Left cardiac atrium (tissue), 4 donors: ENCODE data around the gene FHL2. TPM values are rescaled to one million over a fixed set of nuclear protein-coding genes. Genes with fewer than 3 reads are reported as not detected.
A peak's percentile ranks its signal among the peaks of the same experiment; 100 is the strongest.
"Not testable (repeated sequence)": the region's sequence is repeated elsewhere in the genome, so short reads cannot be mapped to it uniquely, and the experiment has no call there.

Source experiments
- ATAC-seq, 2 donors: fragments of 200-7000 bp; cut with Tn5 transposase; one replicate each; pipeline ENCODE4 v1.9.1; 2020; ENCODE audit warnings: mild to moderate bottlenecking in 2 of 2, moderate library complexity in 2 of 2
- DNase-seq: peaks from one replicate; pipeline ENCODE4 v3.0.0-alpha.2; 2020
- intact Hi-C, 2 donors: fragments of 100-400 bp; cut with DNase I; formaldehyde crosslinking; loops; one replicate each; pipeline versions ENCODE4 v1.14.1 to v1.15.1; 2022 to 2023
- total RNA-seq, 2 donors: library from RNA; stranded (reverse); fragmentation: NEBNext Ultra II Directional; extraction: Animal tissue kit (Norgen Biotek cat#: 25700); gene quantifications; one replicate each; pipeline ENCODE4 v1.2.1, GENCODE V29; 2021
- donor health status: DM: no; HTN: yes; CAD: no.
- donor health status: DM: no; HTN: yes; CAD: no; lungs with severe emphysema.
- donor health status: DM: yes; HTN: yes; CAD: no.
- donor health status: Dilated cardiomyopathy.

FHL2 gene
- total RNA-seq, 2 donors from 2014 or later: 32.3 to 92.2 TPM

DNA sequence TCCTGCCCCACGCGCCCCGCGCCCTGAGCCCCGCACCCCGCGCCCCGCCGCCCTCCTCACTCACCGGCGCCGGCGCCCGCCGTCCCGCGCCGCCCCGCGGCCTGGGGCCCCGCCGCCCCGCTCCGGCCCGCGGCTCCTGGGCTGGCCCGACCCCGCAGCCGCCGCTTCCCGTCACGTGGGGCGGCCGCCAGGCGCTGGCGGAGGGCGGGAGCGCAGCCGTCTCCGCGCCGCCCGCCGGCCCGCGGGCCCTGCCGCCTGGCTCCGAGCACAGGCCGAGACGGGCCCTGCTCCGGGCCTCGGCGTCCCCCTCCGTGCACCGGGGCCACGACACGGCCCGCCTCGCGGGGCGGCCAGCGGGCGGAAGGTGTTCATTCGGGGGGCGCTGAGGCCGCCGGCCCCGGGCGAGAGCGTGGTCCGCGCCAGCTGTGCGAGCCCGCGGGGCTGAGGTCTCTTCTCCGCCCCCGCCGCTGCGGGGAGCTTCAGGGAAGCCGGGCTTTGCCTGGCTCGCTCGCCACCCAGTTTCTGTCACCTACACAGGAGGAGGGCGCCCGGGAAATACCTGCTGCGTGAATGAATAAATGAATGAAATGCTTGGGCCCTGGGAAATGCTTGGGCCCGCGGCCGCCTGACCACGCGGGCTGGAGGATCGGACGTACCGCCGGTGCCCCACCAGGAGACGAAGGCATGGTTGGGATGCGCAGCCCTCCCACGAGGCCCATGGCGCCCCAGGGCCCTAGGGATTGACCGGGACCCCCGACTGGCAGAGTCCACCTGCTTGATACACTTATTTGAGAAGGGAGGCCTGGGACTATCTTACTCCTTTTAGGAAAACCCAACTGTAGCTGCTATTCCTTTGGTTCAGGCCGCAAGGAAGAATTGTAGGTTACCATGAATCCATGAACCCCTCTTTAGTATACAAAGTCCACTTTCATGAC, 69.0 kb downstream of the FHL2 start, which contains the start of gene TGFBRAP1:
TSS of gene TGFBRAP1 (minus strand) at position 175 of the 935 bp plus-strand sequence. CDS start 21,434 bp downstream, outside the sequence.
- ATAC-seq (peak; percentile 91 to 92), DNase-seq (peak; percentile 63)
- intact Hi-C loops: no loop called here

GRCh38 chr2:105329197-105329554, 69.7 kb downstream of the FHL2 start:
- intact Hi-C loops: no loop called here
- ATAC-seq: peak; percentile 4 to 28
- no peak for DNase-seq

GRCh38 chr2:105328281-105329196, 70.3 kb downstream of the FHL2 start:
- intact Hi-C loops: no loop called here
- DNase-seq: peak; percentile 28
- peak; percentile 21 to 22 for ATAC-seq

DNA sequence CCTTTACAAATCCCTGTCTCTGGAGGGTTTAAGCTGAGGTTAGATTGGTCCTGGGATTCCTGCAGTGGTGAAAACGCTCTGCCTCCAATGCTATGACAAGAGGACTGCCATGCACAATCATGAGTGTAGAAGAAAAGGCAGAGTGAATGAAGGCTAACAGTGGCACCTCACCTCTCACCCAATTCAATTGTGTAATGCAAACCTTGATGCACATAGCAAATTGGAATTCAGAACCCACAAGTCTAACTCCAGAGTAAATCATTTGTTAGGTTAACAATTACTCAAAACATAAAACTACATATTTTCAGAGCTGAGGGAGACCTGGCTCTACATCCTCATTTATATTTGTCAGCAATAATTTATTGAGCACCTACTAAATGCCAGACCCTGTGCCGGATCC, 71.2 kb downstream of the FHL2 start:
- DNase-seq (no peak), ATAC-seq (no peak)
- intact Hi-C loops: no loop called here

DNA sequence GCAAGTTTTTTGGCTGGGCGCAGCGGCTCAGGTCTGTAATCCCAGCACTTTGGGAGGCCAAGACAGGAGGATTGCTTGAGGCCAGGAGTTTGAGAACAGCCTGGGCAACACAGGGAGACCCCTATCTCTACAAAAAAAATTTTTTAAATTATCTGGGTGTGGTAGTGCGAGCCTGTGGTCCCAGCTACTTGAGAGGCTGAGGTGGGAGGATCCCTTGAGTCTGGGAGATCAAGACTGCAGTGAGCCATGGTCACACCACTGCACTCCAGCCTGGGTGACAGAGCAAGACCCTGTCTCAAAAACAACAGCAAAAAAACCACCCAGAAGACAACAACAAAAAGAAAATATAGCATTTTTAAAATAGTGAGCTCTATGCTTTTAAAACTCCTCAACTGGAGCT, 71.6 kb downstream of the FHL2 start:
- DNase-seq, ATAC-seq, intact Hi-C loops: not testable (repeated sequence)

DNA sequence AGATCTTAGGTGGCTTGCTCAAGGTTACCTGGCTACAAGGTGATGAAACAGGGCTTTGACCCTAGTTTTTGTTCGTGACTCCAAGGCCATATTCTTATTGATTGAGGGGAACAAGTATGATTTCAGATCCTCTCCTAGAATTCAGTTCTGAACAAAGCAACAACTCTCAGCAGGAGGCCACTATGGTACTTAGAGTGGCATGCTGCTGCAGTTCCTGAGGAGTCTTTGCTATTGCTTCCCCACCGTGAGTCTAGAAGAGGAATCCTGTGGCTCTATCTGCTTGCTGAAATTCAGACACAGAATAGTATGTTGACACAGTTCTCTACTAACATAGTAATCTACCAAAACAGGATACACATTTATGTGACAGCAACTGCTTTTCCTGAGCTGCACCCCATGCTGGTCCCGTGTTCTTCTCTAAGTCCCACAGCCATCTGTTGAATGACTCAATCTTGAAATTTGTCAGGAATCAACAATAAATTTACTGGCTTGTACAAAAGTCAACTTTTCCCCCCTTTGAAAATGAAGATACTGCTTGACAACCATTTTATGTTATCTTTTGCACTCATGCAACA, 73.4 kb downstream of the FHL2 start:
- intact Hi-C loops: no loop called here
- ATAC-seq (no peak), DNase-seq (no peak)

DNA sequence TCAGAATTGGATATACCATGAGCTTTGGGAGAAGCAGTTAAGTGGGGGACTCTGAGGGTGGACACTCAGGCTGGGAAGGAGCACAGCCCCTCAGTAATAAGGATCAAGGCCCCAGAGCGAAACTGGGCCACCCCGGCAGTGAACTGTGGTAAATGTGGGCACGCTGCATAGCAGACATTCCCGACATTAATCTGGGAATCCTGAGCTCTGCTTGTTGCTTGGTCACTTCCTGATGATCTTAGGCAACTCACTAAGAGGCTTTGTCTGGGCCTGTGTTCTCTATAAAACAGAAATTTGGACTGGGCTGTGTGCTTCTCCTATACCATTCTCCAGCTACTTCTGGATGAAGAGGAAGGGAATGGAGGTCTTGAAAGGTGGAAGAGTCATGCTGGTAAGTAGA, 74.1 kb downstream of the FHL2 start:
- ATAC-seq (no peak), DNase-seq (no peak)
- intact Hi-C loops: no loop called here

DNA sequence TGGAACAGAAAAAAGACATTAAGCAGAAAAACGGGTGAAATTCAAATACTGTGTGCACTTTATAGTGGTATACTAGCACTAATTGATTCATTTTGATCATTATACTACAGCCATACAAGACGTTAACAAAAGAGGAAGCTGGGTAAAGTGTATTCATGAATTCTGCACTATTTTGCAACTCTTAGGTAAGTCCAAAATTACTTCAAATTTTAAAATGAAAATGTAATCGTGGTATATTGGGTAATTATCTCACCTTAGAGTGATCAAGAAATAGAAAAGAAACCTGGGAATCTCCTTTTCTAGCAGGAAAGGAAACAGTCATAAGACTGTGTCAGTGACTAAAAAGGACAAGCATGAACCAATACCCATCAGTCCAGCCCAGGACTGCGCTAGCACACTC, 74.8 kb downstream of the FHL2 start:
- ATAC-seq (no peak), DNase-seq (no peak)
- intact Hi-C loops: no loop called here

DNA sequence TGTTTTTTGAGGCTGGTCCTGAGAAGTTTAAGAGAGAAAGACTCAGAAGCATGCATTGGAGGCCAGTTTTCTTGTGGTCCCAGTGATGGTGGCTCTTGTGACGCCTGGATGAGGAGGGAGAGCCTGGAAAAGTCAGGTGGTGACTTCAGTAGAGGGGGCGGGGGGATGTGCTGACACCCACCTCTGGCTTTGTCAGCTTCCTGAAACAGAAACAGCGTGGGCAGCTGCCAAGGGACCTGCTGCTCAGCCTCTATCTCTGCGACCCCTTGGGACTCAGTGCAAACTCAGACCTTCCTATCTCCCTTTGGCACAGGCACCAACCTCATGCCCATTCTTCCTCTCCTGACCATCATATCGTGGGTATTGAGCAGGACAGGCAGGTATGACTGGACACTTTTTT, 75.7 kb downstream of the FHL2 start:
- intact Hi-C loops: no loop called here
- ATAC-seq (no peak), DNase-seq (no peak)

DNA sequence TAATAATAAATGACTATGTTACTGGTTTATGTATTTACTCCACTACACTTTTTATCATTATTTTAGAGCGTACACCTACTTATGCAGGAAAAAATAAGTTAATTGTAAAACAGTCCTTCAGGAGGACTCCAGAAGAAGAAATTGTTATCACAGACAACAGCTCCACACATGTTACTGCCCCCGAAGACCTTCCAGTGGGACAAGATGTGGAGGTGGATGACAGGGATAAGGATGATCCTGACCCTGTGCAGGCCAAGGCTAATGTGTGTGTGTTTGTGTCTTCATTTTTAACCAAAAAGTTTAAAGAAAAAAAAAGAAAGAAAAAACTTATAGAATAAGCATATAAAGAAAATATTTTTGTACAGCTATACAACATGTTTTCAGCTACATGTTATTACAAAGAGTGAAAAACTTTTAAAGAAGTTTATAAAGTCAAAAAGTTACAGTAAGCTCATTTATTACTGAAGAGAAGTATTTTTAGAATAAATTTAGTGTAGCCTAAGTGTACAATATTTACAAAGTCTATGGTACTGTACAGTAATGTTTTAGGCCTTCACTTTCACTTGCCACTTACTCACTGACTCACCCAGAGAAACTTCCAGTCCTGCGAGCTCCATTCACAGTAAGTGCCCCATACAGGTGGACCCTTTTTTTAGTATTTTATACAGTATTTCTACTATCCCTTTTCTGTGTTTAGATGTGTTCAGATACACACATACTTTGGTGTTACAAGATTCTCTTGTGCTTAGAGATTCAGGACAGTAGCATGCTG, 76.8 kb downstream of the FHL2 start:
- ATAC-seq (no peak), DNase-seq (no peak)
- intact Hi-C loops: no loop called here

- DNase-seq (no peak), ATAC-seq (no peak)
- intact Hi-C loops: no loop called here
Measured at GRCh38 chr2:105320651-105321215, 78.1 kb downstream of the FHL2 start.

DNA sequence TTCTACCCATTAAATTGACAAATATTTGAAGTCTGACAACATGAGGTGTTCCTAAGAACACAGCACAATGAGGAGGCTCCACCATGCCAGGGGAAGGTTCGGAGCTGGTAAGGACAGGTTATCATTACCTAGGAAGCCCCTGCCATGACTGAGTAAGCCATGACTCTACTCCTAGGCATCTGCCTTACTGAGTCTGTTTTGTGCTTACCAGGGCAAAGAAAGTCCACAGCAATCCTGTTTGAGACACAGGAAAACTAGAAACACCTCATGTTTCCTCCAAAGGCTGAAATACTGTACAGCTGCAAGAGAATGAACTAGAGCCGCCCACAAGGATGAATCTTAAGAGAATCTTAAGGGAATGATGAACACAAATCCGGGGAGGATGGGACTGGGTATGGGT, 80.9 kb downstream of the FHL2 start:
- DNase-seq: no peak
- intact Hi-C loops: no loop called here
- no peak for ATAC-seq

GRCh38 chr2:105315314-105315713, 83.5 kb downstream of the FHL2 start:
- ATAC-seq (no peak), DNase-seq (no peak)
- intact Hi-C loops: no loop called here

DNA sequence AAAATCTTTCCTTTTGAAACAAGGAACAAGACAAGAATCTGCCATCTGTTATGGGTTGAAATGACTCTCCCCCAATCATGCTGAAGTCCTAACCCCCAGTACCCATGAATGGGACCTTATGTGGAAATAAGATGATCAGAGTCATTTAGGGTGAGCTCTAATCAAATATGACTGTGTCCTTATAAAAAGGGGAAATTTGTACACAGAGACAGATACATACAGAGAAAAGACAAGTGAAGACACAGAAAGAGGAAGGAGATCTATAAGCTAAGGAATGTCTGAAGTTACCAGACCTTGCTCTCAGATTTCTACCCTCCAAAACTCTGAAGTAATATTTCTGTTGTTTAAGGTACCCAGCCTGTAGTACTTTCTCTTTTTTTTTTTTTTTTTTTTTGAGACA, 85.0 kb downstream of the FHL2 start:
- no peak for DNase-seq
- intact Hi-C loops: no loop called here

More for the DNA sequence above, 85.0 kb downstream of the FHL2 start:
- no peak for ATAC-seq

Other genes with a start within 250 kb of the FHL2 start
- not detected for gene GPR45, start 157.3 kb downstream of the FHL2 start, total RNA-seq
- gene TGFBRAP1, start 69.3 kb downstream of the FHL2 start, total RNA-seq: 10 to 100 TPM; 11.2 to 12.7 TPM
- gene C2orf49, start 61.5 kb downstream of the FHL2 start, total RNA-seq: 10 to 100 TPM; 15.6 to 16.2 TPM